K562 (cell line): ENCODE measurements around the gene CSF1. TPM values are rescaled to one million over a fixed set of nuclear protein-coding genes. Genes with fewer than 3 reads are reported as not detected.

Experiments
- EP300 ChIP-seq: IDR thresholded peaks from 2 replicates; pipeline ENCODE4 v1.6.1; 2012; ENCODE audit warnings: low read length, improper control_type of control experiment
- IRF2 ChIP-seq: sonication (generic); formaldehyde crosslinking; IDR thresholded peaks from 2 replicates; pipeline ENCODE4 v1.8.1; 2022; ENCODE audit warnings: mild to moderate bottlenecking, missing genetic modification reagents
- PKNOX1 ChIP-seq: fragments of 450-650 bp; IDR thresholded peaks from 2 replicates; pipeline ENCODE4 v1.6.1; 2016
- PRPF4 ChIP-seq: fragments of 200-400 bp; formaldehyde crosslinking; IDR thresholded peaks from one replicate; pipeline ENCODE4 v1.6.1; 2017; ENCODE audit warnings: low read length, low read depth, mild to moderate bottlenecking; ENCODE audit not compliant: insufficient read depth, poor library complexity, severe bottlenecking
- REST ChIP-seq, 2 experiments: fragments of 450-650 bp; formaldehyde crosslinking in 1 of 2; IDR thresholded peaks; 2 replicates each; pipeline versions ENCODE4 v1.4.0 to v1.6.1; 2014 to 2020; ENCODE audit warnings: mild to moderate bottlenecking in 2 of 2, borderline replicate concordance in 1 of 2, low read depth in 1 of 2
- STAT5B ChIP-seq: fragments of 250-450 bp; sonication (Bioruptor Pico); IDR thresholded peaks from 2 replicates; pipeline ENCODE4 v1.8.0; 2021; ENCODE audit warnings: mild to moderate bottlenecking, inconsistent platforms
- YY1 ChIP-seq, 3 experiments: IDR thresholded peaks; 2 replicates each; pipeline ENCODE4 v1.6.1; 2011; ENCODE audit warnings: low read length in 2 of 3, mild to moderate bottlenecking in 2 of 3, moderate library complexity in 2 of 3, borderline replicate concordance in 1 of 3, control low read depth in 1 of 3, low read depth in 1 of 3; ENCODE audit not compliant: insufficient read depth in 3 of 3, insufficient replicate concordance in 2 of 3, control insufficient read depth in 1 of 3, insufficient read length in 1 of 3; ENCODE audit errors: extremely low read depth in 1 of 3
- ZBTB17 ChIP-seq: fragments of 450-650 bp; formaldehyde crosslinking; IDR thresholded peaks from 2 replicates; pipeline ENCODE4 v1.4.0; 2020; ENCODE audit warnings: mild to moderate bottlenecking
- ZBTB43 ChIP-seq: sonication (generic); formaldehyde crosslinking; IDR thresholded peaks from 2 replicates; pipeline ENCODE4 v1.8.0; 2023; ENCODE audit warnings: mild to moderate bottlenecking, missing genetic modification reagents
- ZFP36 ChIP-seq: fragments of 150-350 bp; IDR thresholded peaks from 2 replicates; pipeline ENCODE4 v1.6.1; 2018; ENCODE audit warnings: low read length, low read depth; ENCODE audit not compliant: partially characterized antibody
- ZNF354B ChIP-seq: fragments of 250-450 bp; sonication (Bioruptor Pico); IDR thresholded peaks from 2 replicates; pipeline ENCODE4 v1.4.0; 2020
- ZNF586 ChIP-seq: fragments of 450-650 bp; formaldehyde crosslinking; conservative IDR thresholded peaks from 2 replicates; pipeline ENCODE4 v1.4.0; 2020; ENCODE audit warnings: mild to moderate bottlenecking, moderate library complexity
- polyA plus RNA-seq, 8 experiments: library from polyadenylated mRNA; depleted of rRNA in 4 of 8; stranded (reverse) in 5 of 8; unstranded in 3 of 8; fragments of >200 nt; fragmentation: Nextera tagmentation in 2 of 8; fragmentation: Illumina TruSeq in 1 of 8; extraction: Ambion mirVana in 2 of 8; extraction: Trizol in 1 of 8; gene quantifications; 2 replicates each; pipeline versions ENCODE4 v1.2.1 to v1.2.3, GENCODE V29; 2011 to 2014; ENCODE audit warnings: inconsistent platforms in 1 of 8, missing spikeins in 1 of 8
- total RNA-seq, 7 experiments: library from RNA; depleted of rRNA in 6 of 7; stranded (reverse); fragments of >200 nt in 6 of 7; fragmentation: Illumina TruSeq in 2 of 7; extraction: Trizol in 2 of 7; gene quantifications; 2 replicates each; pipeline versions ENCODE4 v1.2.1 to v1.2.3, GENCODE V29; 2011 to 2021; ENCODE audit warnings: low replicate concordance in 1 of 7

Gene CSF1
- total and polyA plus RNA-seq, 9 of the 15 experiments (the other 6 are each of a cell fraction or from before 2014, with no cell fraction given), result 0.18 to 11.8 (median 2.8) TPM

GRCh38 chr1:109895720-109896504, 14.7 kb upstream of the CSF1 start (continued):
- TF ChIP-seq PKNOX1, result no peak
- no peak for TF ChIP-seq ZBTB43 (CRISPR knock-in tag)
- no peak for TF ChIP-seq PRPF4
- peak in 1 of 3 experiments; percentile 31 for TF ChIP-seq YY1 (IDR thresholded peaks at IDR 0.05; ENCODE audit: borderline replicate concordance in 1 of 3, control insufficient read depth in 1 of 3, extremely low read depth in 1 of 3, insufficient read depth in 3 of 3, insufficient read length in 1 of 3, insufficient replicate concordance in 2 of 3, low read depth in 1 of 3, low read length in 2 of 3)
- TF ChIP-seq STAT5B (CRISPR knock-in tag), result no peak
- TF ChIP-seq EP300, result peak; percentile 91
- TF ChIP-seq ZNF586 (CRISPR knock-in tag), result no peak
- TF ChIP-seq ZBTB17 (CRISPR knock-in tag), result peak; percentile 42; the same call in 1 of the 2 replicates
- TF ChIP-seq ZFP36, result peak; percentile 37
- no peak for TF ChIP-seq ZNF354B (CRISPR knock-in tag)
- TF ChIP-seq IRF2 (CRISPR knock-in tag), result no peak
- TF ChIP-seq REST (IDR thresholded peaks at IDR 0.05; ENCODE audit: borderline replicate concordance), result peak; percentile 13; the same call in 1 of the 2 replicates
- TF ChIP-seq REST (CRISPR knock-in tag; IDR thresholded peaks at IDR 0.05; ENCODE audit: low read depth), result no peak
